ENCODE results near the gene SETSIP. TPM values are rescaled to one million over a fixed set of nuclear protein-coding genes. Genes with fewer than 3 reads are reported as not detected.

Gene SETSIP
- total RNA-seq, 1 donor from 2014 or later: not detected

GRCh38 chr1:92031281-92032110 is 43.7 kb downstream of the SETSIP start:
- Histone ChIP-seq H3K9ac (no peak overlapping the region), H3K27ac (no peak overlapping the region), H2AFZ (replicated peaks) (peak overlapping the region; percentile 100), H3K79me2 (ENCODE audit: low read depth) (no peaks in the 10 kb centered on the region), H3K36me3 (no peaks in the 10 kb centered on the region), H3F3A (ENCODE audit: low read depth) (no peaks in the 10 kb centered on the region), H3K4me2 (no peak overlapping the region), H4K20me1 (ENCODE audit: low read depth) (no peaks in the 10 kb centered on the region), H3K27me3 (peaks cover 24% of the 10 kb centered on the region), H3K4me3 (no peak overlapping the region), H3K4me1 (peaks cover 10% of the 10 kb centered on the region), H3K9me3 (ENCODE audit: low read depth) (no peaks in the 10 kb centered on the region)
- Mint-ChIP-seq H3K9me3 (peaks cover 9% of the 10 kb centered on the region), H3K36me3 (peaks cover 6% of the 10 kb centered on the region), H3K27ac (no peak overlapping the region), H3K27me3 (ENCODE audit: insufficient read depth, low read depth) (peaks cover 5% of the 10 kb centered on the region), H3K4me3 (no peak overlapping the region), H3K4me1 (peaks cover 18% of the 10 kb centered on the region)
- DNase-seq (ENCODE audit: low spot score): no peak
- TF ChIP-seq EZH2 (IDR thresholded peaks at IDR 0.05) (no peak), CTCF (IDR thresholded peaks at IDR 0.05) (no peak), EZH2phosphoT487 (IDR thresholded peaks at IDR 0.05) (no peak)

- peak overlapping the region; percentile 100 for H2AFZ ChIP-seq (replicated peaks)
- H3K27ac Mint-ChIP-seq: peak overlapping the region; percentile 25
Observed at GRCh38 chr1:92030656-92031107, 44.5 kb downstream of the SETSIP start.

GRCh38 chr1:92029241-92029922 is 45.8 kb downstream of the SETSIP start:
- no peaks in the 10 kb centered on the region for H3K36me3 ChIP-seq
- H3K4me3 ChIP-seq: peak overlapping the region; percentile 87
- no peaks in the 10 kb centered on the region for H4K20me1 ChIP-seq (ENCODE audit: low read depth)
- H2AFZ ChIP-seq (replicated peaks): peak overlapping the region; percentile 100
- H3K4me3 Mint-ChIP-seq: peak overlapping the region; percentile 86
- H3K27me3 ChIP-seq: peaks cover 24% of the 10 kb centered on the region
- peaks cover 15% of the 10 kb centered on the region for H3K9me3 Mint-ChIP-seq
- no peaks in the 10 kb centered on the region for H3K9me3 ChIP-seq (ENCODE audit: low read depth)
- no peaks in the 10 kb centered on the region for H3F3A ChIP-seq (ENCODE audit: low read depth)
- H3K9ac ChIP-seq: no peak overlapping the region
- TF ChIP-seq CTCF (IDR thresholded peaks at IDR 0.05) (no peak), EZH2 (IDR thresholded peaks at IDR 0.05) (no peak)
- peaks cover 10% of the 10 kb centered on the region for H3K4me1 ChIP-seq
- H3K27ac Mint-ChIP-seq: peak overlapping the region; percentile 8
- peaks cover 7% of the 10 kb centered on the region for H3K36me3 Mint-ChIP-seq
- H3K27me3 Mint-ChIP-seq (ENCODE audit: insufficient read depth, low read depth): peaks cover 6% of the 10 kb centered on the region
- H3K27ac ChIP-seq: no peak overlapping the region
- H3K4me1 Mint-ChIP-seq: peaks cover 18% of the 10 kb centered on the region
- H3K4me2 ChIP-seq: peak overlapping the region; percentile 99
- H3K79me2 ChIP-seq (ENCODE audit: low read depth): no peaks in the 10 kb centered on the region
- DNase-seq (ENCODE audit: low spot score): peak; percentile 5

More at GRCh38 chr1:92030656-92031107, 44.5 kb downstream of the SETSIP start:
- H3K9ac ChIP-seq: no peak overlapping the region
- peak; percentile 9 for DNase-seq (ENCODE audit: low spot score)
- peaks cover 18% of the 10 kb centered on the region for H3K4me1 Mint-ChIP-seq
- H3K36me3 Mint-ChIP-seq: peaks cover 6% of the 10 kb centered on the region
- H3K4me1 ChIP-seq: peaks cover 10% of the 10 kb centered on the region
- H3K79me2 ChIP-seq (ENCODE audit: low read depth): no peaks in the 10 kb centered on the region
- peaks cover 11% of the 10 kb centered on the region for H3K9me3 Mint-ChIP-seq
- H3K4me3 Mint-ChIP-seq: peak overlapping the region; percentile 86
- H3F3A ChIP-seq (ENCODE audit: low read depth): no peaks in the 10 kb centered on the region
- H3K27me3 ChIP-seq: peaks cover 24% of the 10 kb centered on the region
- H3K27me3 Mint-ChIP-seq (ENCODE audit: insufficient read depth, low read depth): peaks cover 6% of the 10 kb centered on the region
- H3K9me3 ChIP-seq (ENCODE audit: low read depth): no peaks in the 10 kb centered on the region
- no peaks in the 10 kb centered on the region for H3K36me3 ChIP-seq
- peak overlapping the region; percentile 87 for H3K4me3 ChIP-seq
- peak overlapping the region; percentile 99 for H3K4me2 ChIP-seq
- H3K27ac ChIP-seq: no peak overlapping the region
- no peak for TF ChIP-seq CTCF (IDR thresholded peaks at IDR 0.05)
- TF ChIP-seq EZH2 (IDR thresholded peaks at IDR 0.05): no peak
- no peak for TF ChIP-seq EZH2phosphoT487 (IDR thresholded peaks at IDR 0.05)
- H4K20me1 ChIP-seq (ENCODE audit: low read depth): no peaks in the 10 kb centered on the region
